ENCODE results near the gene ANK3. TPM values are rescaled to one million over a fixed set of nuclear protein-coding genes. Genes with fewer than 3 reads are reported as not detected.

ANK3 gene
- total RNA-seq, 2 donors from 2014 or later = 41.0 to 113 TPM

GRCh38 chr10:60124536-60124935 is 265.1 kb downstream of the ANK3 start:
- TF ChIP-seq POLR2A (IDR thresholded peaks at IDR 0.05) = no peak
- no peak for TF ChIP-seq CTCF (IDR thresholded peaks at IDR 0.05)

GRCh38 chr10:60123668-60124067 is 266.0 kb downstream of the ANK3 start:
- no peak overlapping the region for H3K4me3 ChIP-seq
- DNase-seq (no peak), ATAC-seq (peak; percentile 18)
- no peaks in the 10 kb centered on the region for H3K9me3 ChIP-seq
- intact Hi-C loops (cut with DNase I) = loop anchor here (10.0 kb wide), 1 partner anchor 71 kb away; no protein-coding TSS in a partner anchor
- WGBS, 2 donors = 53 to 59% methylated on average over 2 of the region's 2 CpGs
- H3K36me3 ChIP-seq (replicated peaks in 1 of 2; ENCODE audit: insufficient read depth in 1 of 2, low read depth in 2 of 2) = no peaks in the 10 kb centered on the region
- H3K27ac ChIP-seq = peak overlapping the region in 1 of 4 donors; percentile 1
- TF ChIP-seq CTCF (IDR thresholded peaks at IDR 0.05) (no peak), POLR2A (IDR thresholded peaks at IDR 0.05) (no peak)
- no peaks in the 10 kb centered on the region for H3K27me3 ChIP-seq
- no peaks in the 10 kb centered on the region for H3K4me1 ChIP-seq

More at GRCh38 chr10:60124536-60124935, 265.1 kb downstream of the ANK3 start:
- Histone ChIP-seq H3K27ac (no peak overlapping the region), H3K9me3 (no peaks in the 10 kb centered on the region), H3K4me3 (no peak overlapping the region), H3K4me1 (no peaks in the 10 kb centered on the region), H3K27me3 (no peaks in the 10 kb centered on the region), H3K36me3 (replicated peaks in 1 of 2; ENCODE audit: insufficient read depth in 1 of 2, low read depth in 2 of 2) (no peaks in the 10 kb centered on the region)
- ATAC-seq (no peak), DNase-seq (no peak)
- 88 to 91% methylated on average over 5 of the region's 5 CpGs for WGBS, 2 donors
- intact Hi-C loops (cut with DNase I) = loop anchor here (10.0 kb wide), 1 partner anchor 70 kb away; no protein-coding TSS in a partner anchor

GRCh38 chr10:60123172-60123571 is 266.5 kb downstream of the ANK3 start:
- ATAC-seq = peak; percentile 38

GRCh38 chr10:60122190-60122589 is 267.5 kb downstream of the ANK3 start:
- WGBS, 2 donors = 75 to 85% methylated on average over 2 of the region's 2 CpGs

More at GRCh38 chr10:60123172-60123571, 266.5 kb downstream of the ANK3 start:
- Histone ChIP-seq H3K9me3 (no peaks in the 10 kb centered on the region), H3K4me3 (no peak overlapping the region), H3K27me3 (no peaks in the 10 kb centered on the region), H3K4me1 (no peaks in the 10 kb centered on the region), H3K36me3 (replicated peaks in 1 of 2; ENCODE audit: insufficient read depth in 1 of 2, low read depth in 2 of 2) (no peaks in the 10 kb centered on the region), H3K27ac (peak overlapping the region in 1 of 4 donors; percentile 1)
- no peak for DNase-seq
- intact Hi-C loops (cut with DNase I) = loop anchor here (10.0 kb wide), 1 partner anchor 72 kb away; no protein-coding TSS in a partner anchor
- no peak for TF ChIP-seq CTCF (IDR thresholded peaks at IDR 0.05)
- no peak for TF ChIP-seq POLR2A (IDR thresholded peaks at IDR 0.05)
- 44 to 45% methylated on average over 3 of the region's 3 CpGs for WGBS, 2 donors

More at GRCh38 chr10:60122190-60122589, 267.5 kb downstream of the ANK3 start:
- TF ChIP-seq POLR2A (IDR thresholded peaks at IDR 0.05) (no peak), CTCF (IDR thresholded peaks at IDR 0.05) (no peak)
- H3K36me3 ChIP-seq (replicated peaks in 1 of 2; ENCODE audit: insufficient read depth in 1 of 2, low read depth in 2 of 2) = no peaks in the 10 kb centered on the region
- intact Hi-C loops (cut with DNase I) = loop anchor here (10.0 kb wide), 1 partner anchor 73 kb away; no protein-coding TSS in a partner anchor
- DNase-seq (no peak), ATAC-seq (no peak)
- H3K9me3 ChIP-seq = no peaks in the 10 kb centered on the region
- no peak overlapping the region for H3K4me3 ChIP-seq
- no peaks in the 10 kb centered on the region for H3K27me3 ChIP-seq
- no peak overlapping the region for H3K27ac ChIP-seq
- no peaks in the 10 kb centered on the region for H3K4me1 ChIP-seq
